Brain microvascular endothelial cell (primary cell): ENCODE measurements around the gene THRB.

Source experiments
- DNase-seq: peaks from one replicate; pipeline ENCODE4 v3.0.0-alpha.2; 2020
- H3K27ac ChIP-seq: fragments of 250-450 bp; sonication (Bioruptor Pico); 2 replicates; pipeline ENCODE4 v1.5.1; 2020; ENCODE audit warnings: mild to moderate bottlenecking, moderate library complexity
- H3K27me3 ChIP-seq: fragments of 250-450 bp; sonication (Bioruptor Pico); replicated peaks from 2 replicates; pipeline ENCODE4 v1.5.1; 2020; ENCODE audit warnings: mild to moderate bottlenecking
- H3K36me3 ChIP-seq: fragments of 250-450 bp; sonication (Bioruptor Pico); replicated peaks from 2 replicates; pipeline ENCODE4 v1.5.1; 2020; ENCODE audit warnings: mild to moderate bottlenecking
- H3K4me3 ChIP-seq: 2 replicates; pipeline ENCODE4 v1.5.1; 2011; ENCODE audit warnings: low read depth, mild to moderate bottlenecking, control low read depth, low read length, moderate library complexity
- CTCF ChIP-seq: IDR thresholded peaks from 2 replicates; pipeline ENCODE4 v1.5.1; 2011; ENCODE audit warnings: low read depth, mild to moderate bottlenecking, moderate library complexity, low read length, control low read depth, inconsistent platforms; ENCODE audit errors: missing control alignments
- in situ Hi-C: cut with HindIII; loops from 2 replicates; pipeline ENCODE4 v1.10.0; 2017; ENCODE audit warnings: low sequenced_read_pairs, low pct_ligation_motif_present

The THRB gene

GRCh38 chr3:24336101-24336500 is 158.5 kb downstream of the THRB start:
- in situ Hi-C loops, result no loop called here
- no peaks in the 10 kb centered on the region for H3K27me3 ChIP-seq
- H3K4me3 ChIP-seq, result no peak overlapping the region
- no peak for TF ChIP-seq CTCF
- no peaks in the 10 kb centered on the region for H3K36me3 ChIP-seq
- no peak overlapping the region for H3K27ac ChIP-seq
- DNase-seq, result no peak

GRCh38 chr3:24332092-24332491 is 162.6 kb downstream of the THRB start:
- no peaks in the 10 kb centered on the region for H3K27me3 ChIP-seq
- in situ Hi-C loops, result no loop called here
- H3K27ac ChIP-seq, result no peak overlapping the region
- TF ChIP-seq CTCF, result no peak
- DNase-seq, result no peak
- H3K36me3 ChIP-seq, result no peaks in the 10 kb centered on the region
- no peak overlapping the region for H3K4me3 ChIP-seq

- TF ChIP-seq CTCF, result no peak
- in situ Hi-C loops, result no loop called here
- Histone ChIP-seq H3K27ac (no peak overlapping the region), H3K27me3 (no peaks in the 10 kb centered on the region), H3K36me3 (no peaks in the 10 kb centered on the region), H3K4me3 (no peak overlapping the region)
- DNase-seq, result no peak
Observed at GRCh38 chr3:24323272-24323671, 171.4 kb downstream of the THRB start.

GRCh38 chr3:24320601-24321000 is 174.0 kb downstream of the THRB start:
- Histone ChIP-seq H3K27ac (no peak overlapping the region), H3K27me3 (no peaks in the 10 kb centered on the region), H3K4me3 (no peak overlapping the region), H3K36me3 (no peaks in the 10 kb centered on the region)
- in situ Hi-C loops, result no loop called here
- no peak for DNase-seq
- TF ChIP-seq CTCF, result no peak

- no peak overlapping the region for H3K4me3 ChIP-seq
- no peaks in the 10 kb centered on the region for H3K27me3 ChIP-seq
- H3K36me3 ChIP-seq, result no peaks in the 10 kb centered on the region
- peak; percentile 45 for DNase-seq
- in situ Hi-C loops, result no loop called here
- TF ChIP-seq CTCF, result no peak
- no peak overlapping the region for H3K27ac ChIP-seq
Observed at GRCh38 chr3:24318677-24319287, 175.9 kb downstream of the THRB start.

GRCh38 chr3:24316887-24317383 is 177.7 kb downstream of the THRB start:
- TF ChIP-seq CTCF, result no peak
- DNase-seq, result no peak
- in situ Hi-C loops, result no loop called here
- H3K36me3 ChIP-seq, result no peaks in the 10 kb centered on the region
- no peak overlapping the region for H3K4me3 ChIP-seq
- H3K27ac ChIP-seq, result no peak overlapping the region
- H3K27me3 ChIP-seq, result no peaks in the 10 kb centered on the region
